NCI-H2029 treated with DMSO at 0.1 percent for 48 hours (cell line): Measurements from ENCODE around the gene TRMT1.

Source experiments
- DNase-seq: peaks from one replicate; lab custom pipeline; 2025; lab: John Stamatoyannopoulos, UW

TRMT1 gene

DNA sequence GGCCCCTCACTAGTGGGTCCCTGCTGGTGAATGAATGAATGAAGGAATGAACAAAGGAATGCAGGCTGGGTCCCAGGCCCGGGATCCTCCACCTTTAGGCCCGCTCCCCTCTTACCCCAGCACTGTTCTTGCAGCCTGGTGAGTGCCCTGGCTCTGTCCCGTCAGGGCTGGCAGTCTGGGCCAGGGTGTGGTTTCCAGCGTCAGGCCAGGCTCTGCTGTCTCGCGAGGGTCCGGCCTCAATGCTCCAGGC lies 14.2 kb downstream of the TRMT1 start:
- no peak for DNase-seq

DNA sequence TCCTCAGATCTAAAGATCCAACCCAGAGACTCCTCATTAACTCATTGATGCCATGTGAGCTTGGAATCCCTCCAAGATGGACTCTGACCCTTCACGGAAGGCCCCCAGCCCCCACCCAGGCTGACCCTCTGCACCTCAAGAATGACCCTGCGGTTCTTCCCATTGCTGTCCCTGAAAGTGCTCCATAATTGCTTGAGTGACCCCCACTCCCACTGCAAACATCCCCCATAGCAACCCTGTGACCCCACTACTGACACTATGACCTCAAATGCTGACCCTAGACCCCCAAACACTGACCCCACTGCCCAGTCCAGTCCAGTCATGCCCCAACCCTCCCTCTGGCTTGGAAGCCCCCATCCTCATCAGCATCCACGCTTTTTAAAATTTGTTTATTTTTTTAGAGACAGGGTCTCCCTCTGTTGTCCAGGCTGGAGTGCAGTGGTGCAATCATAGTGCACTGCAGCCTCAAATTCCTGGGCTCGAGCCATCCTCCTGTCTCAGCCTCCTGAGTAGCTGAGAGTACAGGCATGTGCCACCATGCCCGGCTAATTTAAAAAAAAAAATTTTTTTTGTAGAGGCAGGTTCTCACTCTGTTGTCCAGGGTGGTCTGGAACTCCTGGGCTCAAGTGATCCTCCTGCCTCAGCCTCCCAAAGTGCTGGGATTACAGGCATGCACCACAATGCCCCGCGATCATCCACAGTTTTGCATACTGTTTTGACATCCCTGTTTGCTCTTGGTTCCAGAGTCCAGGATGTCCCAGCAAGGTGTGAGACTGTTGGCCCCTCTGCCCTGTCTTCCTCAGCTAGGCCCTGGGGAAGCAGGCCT lies 14.7 kb downstream of the TRMT1 start:
- no peak for DNase-seq

GRCh38 chr19:13100841-13101589 lies 15.5 kb downstream of the TRMT1 start:
- DNase-seq, result no peak

DNA sequence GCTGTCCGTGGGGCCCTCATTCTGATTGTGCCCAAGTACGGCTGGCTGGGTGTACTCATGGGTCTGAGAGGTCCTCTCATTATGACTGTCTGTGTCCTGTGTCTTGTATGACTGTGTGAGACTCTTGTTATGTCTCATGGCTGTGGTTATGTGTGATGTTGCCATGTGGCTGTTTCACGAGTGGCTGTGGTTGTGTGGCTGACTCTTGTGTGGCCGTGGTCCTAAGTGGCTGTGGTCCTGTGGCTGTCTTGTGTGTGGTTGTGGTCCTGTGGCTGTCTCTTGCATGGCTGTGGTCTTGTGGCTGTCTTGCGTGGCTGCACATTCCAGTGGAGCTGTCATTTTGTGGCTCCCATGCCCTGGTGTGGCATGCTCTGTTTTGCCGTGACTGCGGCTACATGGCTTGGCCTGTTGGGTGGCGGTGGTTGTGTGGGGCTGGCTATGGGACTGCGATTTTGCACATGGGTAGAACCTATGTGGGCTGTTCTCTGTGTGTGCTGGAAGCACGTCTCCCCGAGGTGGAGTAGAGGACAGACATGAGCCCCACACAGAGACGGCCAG lies 16.4 kb downstream of the TRMT1 start:
- no peak for DNase-seq

GRCh38 chr19:13099073-13099999 lies 17.2 kb downstream of the TRMT1 start:
- DNase-seq, result peak; percentile 29

DNA sequence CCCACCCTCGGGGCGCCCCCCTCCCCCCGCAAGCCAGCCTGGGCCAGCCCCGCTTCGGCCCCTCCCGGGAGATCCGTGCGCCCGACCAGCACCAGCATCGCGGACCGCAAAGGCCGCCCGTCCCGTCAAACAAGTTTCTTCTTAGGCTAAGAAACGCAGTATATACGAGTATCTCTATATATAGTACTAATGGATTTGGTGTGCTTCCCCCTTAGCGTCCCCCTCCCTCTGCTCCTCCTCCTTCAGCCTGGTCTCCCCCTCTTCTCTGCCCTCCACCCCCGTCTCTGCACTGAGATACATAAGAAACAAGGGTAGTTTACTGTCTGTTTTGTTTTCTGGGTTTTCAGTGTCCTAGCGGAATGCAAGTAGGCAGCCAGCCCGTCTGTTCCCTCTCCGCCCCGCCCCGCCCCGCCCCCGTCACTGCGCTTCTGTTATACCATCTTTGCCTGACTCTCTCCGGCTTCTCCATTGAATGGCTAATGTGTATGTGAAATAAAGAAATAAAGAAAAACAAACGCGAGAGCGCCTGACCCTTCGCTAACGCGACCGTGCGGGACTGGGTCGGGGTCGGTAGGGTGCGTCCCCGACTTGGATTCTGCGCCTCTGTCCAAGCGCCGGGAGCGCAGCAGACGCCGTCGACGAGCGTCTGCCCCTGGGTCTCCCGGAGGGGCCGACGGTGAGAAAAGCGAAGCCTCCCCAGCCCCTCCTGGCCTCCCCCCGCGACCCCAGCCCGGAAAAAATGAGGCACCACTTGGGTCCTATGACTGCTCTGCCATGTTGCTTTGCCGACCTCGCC lies 18.1 kb downstream of the TRMT1 start:
- DNase-seq, result no peak

DNA sequence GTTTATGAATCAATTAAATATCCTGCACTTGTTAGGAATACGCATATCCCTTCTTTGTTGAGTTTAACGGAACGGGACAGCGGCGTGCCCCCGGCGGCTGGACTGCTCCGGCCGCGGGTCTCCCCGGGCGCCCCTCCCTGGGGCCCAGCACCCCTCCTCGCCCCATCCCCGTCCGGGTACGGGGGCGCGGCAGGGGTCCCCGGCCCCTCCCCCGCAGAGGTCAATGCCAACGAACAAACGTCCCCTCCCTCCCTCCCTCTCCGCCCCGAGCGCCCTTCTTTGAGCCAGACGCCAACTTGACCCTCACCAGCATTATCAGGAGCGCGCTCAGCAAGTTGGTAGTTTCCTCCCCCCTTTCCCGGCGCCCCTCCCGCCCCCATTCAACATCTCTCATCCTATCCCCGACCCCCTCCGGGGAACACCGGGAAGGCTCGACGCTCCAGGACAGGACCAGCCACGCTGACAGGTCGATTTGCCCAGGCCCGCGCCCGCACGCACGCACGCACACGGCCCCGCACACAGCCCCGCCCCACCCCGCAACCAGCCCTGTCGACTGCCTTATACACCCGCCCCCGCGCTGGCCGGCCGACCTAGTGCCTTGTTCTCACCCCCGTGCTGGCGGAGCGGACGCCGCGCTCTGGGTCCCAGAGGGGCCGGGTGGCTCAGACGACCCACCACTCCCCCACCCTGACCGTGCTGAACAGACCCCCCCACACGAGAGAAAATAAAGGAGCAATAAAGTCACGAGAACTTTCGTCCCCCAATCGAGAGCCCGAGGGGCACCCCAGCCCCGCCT lies 18.9 kb downstream of the TRMT1 start:
- DNase-seq, result no peak

DNA sequence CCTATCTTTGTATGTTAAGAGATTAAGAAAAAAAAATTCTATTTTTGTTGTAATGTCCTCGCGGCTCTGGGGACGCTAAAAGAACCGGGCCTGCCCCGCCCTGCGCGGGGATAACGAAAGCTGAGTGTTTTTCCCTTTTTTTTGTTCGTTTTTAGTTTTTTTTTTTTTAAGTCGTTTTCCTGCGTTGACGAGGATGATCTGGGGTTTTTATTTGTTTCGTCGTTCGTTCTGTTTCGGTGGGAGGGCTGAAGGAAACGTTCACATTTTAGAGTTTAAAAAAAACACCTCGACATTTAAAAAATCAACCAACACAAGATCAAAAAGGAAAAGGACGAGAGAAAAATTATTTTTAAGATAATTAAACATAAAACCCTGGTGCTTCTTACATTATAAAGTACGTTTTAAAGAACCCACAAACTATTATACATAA lies 19.5 kb downstream of the TRMT1 start:
- DNase-seq, result no peak

DNA sequence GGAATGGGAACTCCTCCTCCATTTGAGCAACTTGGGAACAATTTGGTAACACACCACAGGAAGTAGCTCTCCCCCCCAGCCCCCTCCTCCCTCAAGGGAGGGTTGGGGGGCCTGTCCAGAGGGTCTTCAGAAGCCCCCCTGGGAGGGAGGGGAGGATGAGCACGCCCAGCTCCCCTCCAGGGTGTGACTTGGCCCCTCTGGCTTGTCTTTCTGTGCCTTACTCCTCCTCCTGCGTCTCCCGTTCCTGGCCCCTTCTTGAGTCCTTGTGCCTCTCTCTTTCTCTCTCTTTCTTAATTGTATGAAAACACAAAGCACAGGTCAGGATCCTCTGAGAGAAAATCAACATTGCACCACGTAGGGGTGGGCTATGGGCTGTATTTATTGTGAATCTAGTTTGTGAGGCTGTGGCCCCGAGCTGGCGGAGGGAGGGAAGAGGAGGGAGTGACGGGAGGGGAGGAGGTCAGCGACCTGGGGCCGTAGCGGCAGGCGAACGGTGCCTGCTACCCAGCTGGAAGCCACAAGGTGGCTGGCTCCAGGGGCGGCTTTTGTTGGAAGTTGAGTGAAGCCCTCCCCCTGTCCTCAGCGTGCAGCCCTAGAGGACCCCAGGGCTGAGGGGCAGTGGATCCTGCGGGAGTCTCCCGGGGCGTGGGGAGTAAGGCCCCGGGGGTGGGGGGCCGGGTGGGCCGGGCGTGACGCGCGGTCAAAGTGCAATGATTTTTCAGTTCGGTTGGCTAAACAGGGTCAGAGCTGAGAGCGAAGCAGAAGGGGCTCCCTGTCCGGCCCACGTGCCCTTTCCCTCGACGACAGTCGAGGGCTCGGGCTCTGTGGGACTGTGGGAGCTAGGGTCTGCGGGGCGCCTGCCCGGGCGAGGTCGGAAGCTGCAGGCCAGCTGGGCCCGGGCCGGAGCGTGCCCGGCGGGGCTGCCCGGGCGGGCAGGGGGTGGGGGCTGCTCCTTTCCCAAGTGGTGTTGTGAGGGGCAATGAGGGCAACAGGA lies 20.3 kb downstream of the TRMT1 start:
- DNase-seq, result no peak

GRCh38 chr19:13095393-13095784 lies 21.2 kb downstream of the TRMT1 start:
- DNase-seq, result no peak

DNA sequence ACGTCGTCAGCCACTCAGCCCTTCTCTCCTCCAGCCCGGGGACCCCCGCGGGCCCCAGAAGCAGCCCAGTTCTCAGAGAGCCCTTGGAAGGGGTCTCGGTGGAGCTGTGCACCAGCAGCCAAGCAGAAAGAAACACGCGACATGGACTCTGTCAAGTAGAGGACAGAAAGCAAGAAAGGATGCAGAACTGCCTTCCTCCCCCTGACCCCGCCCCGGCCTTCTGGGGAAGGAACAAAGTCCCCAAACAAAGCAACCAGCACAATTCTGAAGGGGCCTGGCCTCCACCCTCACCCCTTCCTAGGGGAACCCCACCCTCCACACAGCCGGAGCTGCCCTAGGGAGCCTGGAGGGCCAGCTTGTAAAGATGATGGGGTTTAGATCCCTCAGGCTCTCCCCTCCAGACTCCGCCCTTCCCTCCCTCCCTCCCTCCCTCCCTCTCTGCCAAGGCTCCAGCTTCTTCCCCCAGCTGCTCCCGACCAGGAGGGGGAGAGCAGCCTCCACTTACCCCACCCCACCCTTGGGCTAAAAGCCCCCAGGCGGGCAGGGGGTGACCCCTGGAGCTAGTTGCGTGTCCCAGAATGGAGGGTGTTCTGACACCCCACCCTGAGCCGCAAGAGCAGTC lies 21.7 kb downstream of the TRMT1 start:
- DNase-seq, result no peak

- no peak for DNase-seq
Observed at GRCh38 chr19:13094106-13094504, 22.4 kb downstream of the TRMT1 start.

DNA sequence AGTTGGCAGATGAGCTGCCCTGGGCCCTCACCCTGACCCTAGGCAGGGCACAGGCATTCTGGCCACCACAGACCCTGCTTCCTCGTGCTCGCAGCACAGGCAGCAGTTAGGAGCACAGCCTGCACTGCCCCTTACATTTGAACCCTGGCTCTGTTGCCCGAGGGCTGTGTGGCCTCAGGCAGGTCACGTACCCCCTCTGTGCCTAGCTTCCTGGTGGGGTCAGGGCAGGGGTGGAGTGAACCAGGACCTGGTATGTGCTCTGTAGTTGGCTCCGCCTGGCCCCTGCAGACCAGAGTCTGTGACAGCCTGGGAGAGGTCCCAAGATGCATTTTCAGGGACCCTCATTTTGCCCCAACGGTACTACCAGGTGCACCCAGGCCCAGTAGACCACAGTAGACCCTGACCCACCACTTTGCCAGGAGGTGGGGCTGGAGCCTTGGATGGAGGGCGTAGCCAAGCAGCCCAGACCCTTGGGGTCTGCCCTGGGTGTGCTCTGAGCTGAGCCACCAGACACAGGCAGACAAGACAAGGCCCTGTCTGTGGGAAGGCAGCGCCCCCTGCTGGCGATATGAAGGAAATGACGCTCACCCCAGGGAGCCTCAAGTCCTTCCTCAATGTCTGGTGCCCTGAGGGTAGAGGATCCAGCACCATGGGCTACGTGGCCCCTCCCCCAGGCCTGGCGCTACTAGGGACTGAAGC lies 23.0 kb downstream of the TRMT1 start:
- DNase-seq, result peak; percentile 70

- no peak for DNase-seq
Observed at GRCh38 chr19:13092606-13093235, 23.8 kb downstream of the TRMT1 start.

- DNase-seq, result no peak
Observed at GRCh38 chr19:13092158-13092543, 24.4 kb downstream of the TRMT1 start.

- no peak for DNase-seq
Observed at GRCh38 chr19:13091400-13092157, 25.0 kb downstream of the TRMT1 start.
